ENCODE data around the gene UTS2R. TPM values are rescaled to one million over a fixed set of nuclear protein-coding genes. Genes with fewer than 3 reads are reported as not detected.

The UTS2R gene
- total RNA-seq = 1 to 10 TPM; 2.3 to 7.5 (median 4.6) TPM
- polyA plus RNA-seq = 1.0 TPM
- long read RNA-seq, donor 1, transcript UTS2R-201 (1 exons, 1,357 nt) = major isoform, 10 of 11 reads
- long read RNA-seq, donor 1, partial matches to known transcripts = 0 of 11 reads
- long read RNA-seq, donor 1, other reads (novel, unspliced or antisense) = 1 of 11 reads
- long read RNA-seq, donor 2 = 0 reads
- long read RNA-seq, donor 3, partial matches to known transcripts = 0 of 2 reads
- long read RNA-seq, donor 3, other reads (novel, unspliced or antisense) = 0 of 2 reads
- long read RNA-seq, donor 4, partial matches to known transcripts = 0 of 3 reads
- long read RNA-seq, donor 4, other reads (novel, unspliced or antisense) = 2 of 3 reads

DNA sequence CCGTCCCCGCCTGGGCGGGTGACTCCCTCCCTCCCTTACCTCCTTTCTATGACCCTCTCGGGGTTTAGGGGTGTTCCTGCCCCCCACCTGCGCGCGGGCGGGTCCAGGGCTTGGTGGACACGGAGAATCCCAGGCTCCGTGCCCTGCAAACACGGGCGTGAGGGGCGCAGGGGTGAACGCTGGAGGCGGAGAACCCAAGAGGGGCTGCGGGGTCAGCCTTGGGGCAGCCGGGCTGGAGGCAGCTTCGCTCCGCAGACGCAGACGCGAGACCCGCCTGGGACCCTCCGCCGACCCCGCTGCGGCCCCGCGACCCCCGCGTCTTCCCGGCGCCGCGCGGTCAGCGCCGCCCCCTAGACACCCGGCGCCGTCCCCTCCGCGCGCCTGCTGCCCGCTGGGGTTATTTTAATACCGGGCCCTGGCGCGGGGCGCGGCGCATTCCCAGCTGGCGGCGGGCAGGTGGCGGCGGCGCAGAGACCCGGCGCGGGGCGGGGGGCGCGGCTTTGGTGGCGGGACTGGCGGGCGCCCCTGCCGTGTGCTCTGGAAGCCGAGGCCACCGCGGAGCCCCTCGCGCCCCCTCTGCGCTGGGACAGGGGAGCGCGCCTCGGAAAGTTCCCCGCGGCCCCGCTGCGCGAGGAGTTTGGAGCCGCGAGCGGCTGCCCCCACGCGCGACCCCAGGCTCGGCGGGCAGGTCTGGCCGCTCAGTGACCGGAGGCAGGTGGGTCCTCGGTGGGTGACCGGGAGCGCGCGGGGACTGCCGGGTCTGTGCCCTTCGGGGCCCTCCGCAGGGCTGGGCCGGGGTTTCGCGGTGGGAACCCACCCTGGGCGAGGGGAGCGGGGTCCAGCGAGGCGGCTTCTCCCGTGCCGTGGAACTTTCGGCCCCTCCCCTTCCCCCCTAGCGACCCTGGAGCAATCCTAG is at the start of gene UTS2R:
UTS2R (plus strand) TSS at position 433 of the 916 bp plus-strand sequence. CDS start 2,560 bp downstream, outside the sequence.
- 5% methylated on average over 109 of the region's 109 CpGs for WGBS
- no peaks in the 10 kb centered on the region for H3K27me3 ChIP-seq (ENCODE audit: control insufficient read depth, insufficient read depth)
- no peak within 1 kb of the TSS for H3K27ac ChIP-seq (ENCODE audit: low read length)
- peak within 1 kb of the TSS; percentile 49 for H3K4me3 ChIP-seq (ENCODE audit: low read length)
- H3K9me3 ChIP-seq (ENCODE audit: control insufficient read depth, low read length) = no peaks in the 10 kb centered on the region
- ATAC-seq (peak in 1 of 2 donors; percentile 7), DNase-seq (peak in 2 of 3 donors; percentile 43 to 66)
- no peaks in the 10 kb centered on the region for H3K4me1 ChIP-seq (ENCODE audit: control insufficient read depth, insufficient read depth, low read length)
- intact Hi-C loops (cut with DNase I) = no loop called here

DNA sequence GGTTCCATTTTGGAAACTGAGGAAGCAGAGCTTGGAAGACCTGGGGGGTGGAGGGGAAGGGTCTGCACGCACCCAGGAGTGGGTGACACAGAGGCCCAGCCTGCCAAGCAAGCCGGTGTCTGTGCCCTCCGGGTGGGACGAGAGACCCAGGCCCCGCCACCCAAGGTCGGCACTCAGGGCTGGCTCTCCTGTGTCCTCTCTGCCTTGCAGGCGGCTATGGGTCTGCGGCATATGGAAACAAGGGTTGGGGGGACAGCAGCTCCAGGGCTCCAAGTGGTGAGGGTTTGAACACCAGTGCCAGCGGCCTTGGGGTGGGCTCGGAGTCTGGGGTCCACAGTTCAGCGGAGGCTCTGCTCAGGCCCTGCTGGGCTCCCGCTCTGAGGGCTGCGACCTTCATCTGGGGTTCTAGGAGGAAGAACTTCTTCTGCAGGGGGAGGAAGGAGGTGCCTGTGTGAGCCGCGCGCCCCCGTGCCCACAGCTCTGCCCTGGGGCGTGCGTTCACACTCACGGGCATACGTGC is 49.6 kb upstream of the UTS2R start:
- Histone ChIP-seq H3K4me3 (ENCODE audit: low read length) (no peak overlapping the region), H3K27me3 (ENCODE audit: control insufficient read depth, insufficient read depth) (no peaks in the 10 kb centered on the region), H3K4me1 (ENCODE audit: control insufficient read depth, insufficient read depth, low read length) (no peaks in the 10 kb centered on the region), H3K27ac (ENCODE audit: low read length) (no peak overlapping the region), H3K9me3 (ENCODE audit: control insufficient read depth, low read length) (no peaks in the 10 kb centered on the region)
- peak in 1 of 3 donors; percentile 56 for DNase-seq
- no peak for ATAC-seq
- intact Hi-C loops (cut with DNase I) = loop anchor here (2.0 to 10.0 kb wide), 5 partner anchors 85 to 117 kb away; no protein-coding TSS in a partner anchor
- WGBS = 76% methylated on average over 21 of the region's 21 CpGs

DNA sequence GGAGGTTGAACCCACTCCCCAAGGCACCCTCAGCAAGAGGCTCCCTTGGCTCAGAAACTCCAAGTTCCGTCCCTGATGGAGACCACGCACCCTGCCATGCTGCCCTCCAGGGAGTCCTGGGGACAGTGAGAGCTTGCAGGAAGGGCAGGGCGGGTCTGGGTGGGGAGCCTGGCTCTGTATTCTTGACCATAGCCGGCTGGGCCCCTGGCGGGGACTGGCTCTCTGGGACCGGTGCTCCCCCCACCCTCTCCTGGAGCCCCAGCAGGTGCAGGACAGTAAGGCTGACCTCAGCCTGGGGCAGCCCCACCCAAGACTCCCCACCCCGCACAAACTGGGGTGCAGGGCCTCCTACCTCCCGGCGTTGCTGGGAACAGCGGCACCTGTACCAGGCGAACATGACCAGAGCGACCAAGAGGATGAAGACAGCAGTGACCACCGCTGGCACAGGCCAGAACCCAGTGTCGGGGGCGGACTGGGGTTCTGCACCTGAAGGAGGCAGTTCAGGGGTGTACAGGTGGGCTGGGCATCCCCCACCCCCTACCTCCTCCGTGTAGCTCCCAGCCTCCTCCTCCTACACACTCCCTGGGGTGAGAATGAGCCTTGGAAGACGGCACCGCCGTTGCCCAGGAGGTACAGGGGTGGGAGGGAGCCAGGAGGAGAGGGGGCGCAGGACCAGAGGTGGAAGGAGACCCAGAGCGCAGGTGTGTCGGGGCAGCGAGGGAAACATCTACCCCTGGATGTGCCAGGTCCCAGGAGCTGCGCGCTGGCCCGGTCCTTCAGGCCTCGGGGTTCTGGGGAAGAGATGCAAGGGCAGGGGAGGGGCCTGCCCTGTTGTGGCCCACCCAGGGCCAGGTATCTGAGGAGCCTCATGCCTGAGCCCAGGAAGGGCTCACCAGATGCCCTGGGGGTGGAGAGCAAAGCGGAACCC is 48.8 kb upstream of the UTS2R start:
- intact Hi-C loops (cut with DNase I) = loop anchor here (5.0 to 10.0 kb wide), 4 partner anchors 85 to 118 kb away; no protein-coding TSS in a partner anchor
- no peak overlapping the region for H3K4me3 ChIP-seq (ENCODE audit: low read length)
- 82% methylated on average over 28 of the region's 28 CpGs for WGBS
- H3K9me3 ChIP-seq (ENCODE audit: control insufficient read depth, low read length) = no peaks in the 10 kb centered on the region
- H3K27me3 ChIP-seq (ENCODE audit: control insufficient read depth, insufficient read depth) = no peaks in the 10 kb centered on the region
- H3K4me1 ChIP-seq (ENCODE audit: control insufficient read depth, insufficient read depth, low read length) = no peaks in the 10 kb centered on the region
- ATAC-seq (no peak), DNase-seq (peak in 1 of 3 donors; percentile 34)
- no peak overlapping the region for H3K27ac ChIP-seq (ENCODE audit: low read length)

DNA sequence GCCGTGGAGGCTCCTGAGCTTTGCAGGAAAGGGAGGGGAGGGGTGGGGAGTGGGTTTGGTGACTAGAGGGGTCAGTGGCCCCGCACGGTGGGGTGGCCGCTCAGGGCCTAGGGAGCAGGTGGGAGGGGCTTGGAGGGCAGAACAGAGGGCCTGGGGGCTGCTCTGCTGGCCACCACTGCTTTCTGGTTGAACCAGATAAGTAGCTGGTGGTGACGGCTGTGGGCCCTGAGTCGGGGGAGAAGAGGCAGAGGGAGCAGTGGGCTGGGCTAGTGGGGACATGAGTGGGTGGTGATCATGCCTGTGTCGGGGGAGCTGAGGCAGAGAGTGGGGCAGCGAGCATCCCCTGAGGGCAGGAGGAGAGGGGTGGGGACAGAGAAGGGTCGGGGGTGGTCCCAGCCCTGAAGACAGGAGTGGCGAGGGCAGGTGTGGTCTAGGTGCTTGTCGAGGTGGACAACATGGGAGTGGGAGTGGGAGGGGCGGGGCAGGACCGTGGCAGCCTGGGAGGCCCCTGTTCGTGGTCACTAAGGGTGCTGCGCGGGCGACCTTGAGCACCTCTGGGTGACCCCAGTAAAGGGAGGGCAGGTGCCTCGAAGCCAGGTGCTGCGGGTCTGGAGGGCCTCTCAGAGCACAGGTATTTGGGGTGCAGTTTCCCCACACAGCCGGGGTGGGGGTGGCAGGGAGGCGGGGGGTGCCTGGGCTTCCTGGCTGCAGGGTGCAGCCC is 47.9 kb upstream of the UTS2R start:
- Histone ChIP-seq H3K27me3 (ENCODE audit: control insufficient read depth, insufficient read depth) (no peaks in the 10 kb centered on the region), H3K9me3 (ENCODE audit: control insufficient read depth, low read length) (no peaks in the 10 kb centered on the region), H3K27ac (ENCODE audit: low read length) (no peak overlapping the region), H3K4me1 (ENCODE audit: control insufficient read depth, insufficient read depth, low read length) (no peaks in the 10 kb centered on the region), H3K4me3 (ENCODE audit: low read length) (no peak overlapping the region)
- intact Hi-C loops (cut with DNase I) = loop anchor here (5.0 to 10.0 kb wide), 4 partner anchors 86 to 119 kb away; no protein-coding TSS in a partner anchor
- 67% methylated on average over 21 of the region's 21 CpGs for WGBS
- DNase-seq (peak in 1 of 3 donors; percentile 52), ATAC-seq (no peak)

DNA sequence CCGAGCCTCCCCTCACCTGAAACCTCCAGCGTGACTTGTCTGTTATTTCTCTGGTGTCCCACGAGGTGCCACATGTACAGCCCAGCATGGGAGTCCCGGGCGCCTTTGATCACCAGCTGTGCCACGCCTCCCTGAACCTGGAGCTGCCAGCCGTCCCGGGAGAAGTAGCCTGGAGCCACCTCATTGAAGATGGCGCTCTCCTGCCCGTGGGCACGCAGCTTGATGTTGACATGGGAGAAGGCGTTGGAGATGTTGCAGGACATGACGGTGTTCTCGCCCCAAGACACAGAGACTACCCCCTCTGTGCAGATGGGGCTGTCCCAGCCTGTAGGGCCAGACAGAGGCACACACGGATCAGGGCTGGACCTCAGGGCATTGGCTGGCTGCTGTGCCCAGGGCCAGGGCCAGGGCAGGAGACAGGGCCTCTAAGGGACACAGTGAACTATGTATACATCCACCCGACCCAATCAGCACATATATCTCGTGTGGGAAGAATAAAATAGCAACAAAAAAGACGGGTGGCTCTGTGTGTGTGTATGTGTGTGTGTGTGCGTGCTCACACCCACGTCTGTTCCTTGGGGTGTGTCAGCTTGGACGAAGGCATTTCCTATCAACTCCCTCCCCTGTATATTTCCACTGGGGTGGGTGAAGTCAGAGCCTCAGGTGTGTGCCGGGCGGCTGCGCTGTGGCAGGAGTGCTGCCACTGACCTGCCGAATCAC is 46.8 kb upstream of the UTS2R start:
- 66% methylated on average over 25 of the region's 25 CpGs for WGBS
- intact Hi-C loops (cut with DNase I) = loop anchor here (5.0 to 10.0 kb wide), 4 partner anchors 87 to 120 kb away; no protein-coding TSS in a partner anchor
- H3K4me3 ChIP-seq (ENCODE audit: low read length) = no peak overlapping the region
- DNase-seq (no peak), ATAC-seq (no peak)
- no peak overlapping the region for H3K27ac ChIP-seq (ENCODE audit: low read length)
- H3K9me3 ChIP-seq (ENCODE audit: control insufficient read depth, low read length) = no peaks in the 10 kb centered on the region
- H3K27me3 ChIP-seq (ENCODE audit: control insufficient read depth, insufficient read depth) = no peaks in the 10 kb centered on the region
- no peaks in the 10 kb centered on the region for H3K4me1 ChIP-seq (ENCODE audit: control insufficient read depth, insufficient read depth, low read length)

DNA sequence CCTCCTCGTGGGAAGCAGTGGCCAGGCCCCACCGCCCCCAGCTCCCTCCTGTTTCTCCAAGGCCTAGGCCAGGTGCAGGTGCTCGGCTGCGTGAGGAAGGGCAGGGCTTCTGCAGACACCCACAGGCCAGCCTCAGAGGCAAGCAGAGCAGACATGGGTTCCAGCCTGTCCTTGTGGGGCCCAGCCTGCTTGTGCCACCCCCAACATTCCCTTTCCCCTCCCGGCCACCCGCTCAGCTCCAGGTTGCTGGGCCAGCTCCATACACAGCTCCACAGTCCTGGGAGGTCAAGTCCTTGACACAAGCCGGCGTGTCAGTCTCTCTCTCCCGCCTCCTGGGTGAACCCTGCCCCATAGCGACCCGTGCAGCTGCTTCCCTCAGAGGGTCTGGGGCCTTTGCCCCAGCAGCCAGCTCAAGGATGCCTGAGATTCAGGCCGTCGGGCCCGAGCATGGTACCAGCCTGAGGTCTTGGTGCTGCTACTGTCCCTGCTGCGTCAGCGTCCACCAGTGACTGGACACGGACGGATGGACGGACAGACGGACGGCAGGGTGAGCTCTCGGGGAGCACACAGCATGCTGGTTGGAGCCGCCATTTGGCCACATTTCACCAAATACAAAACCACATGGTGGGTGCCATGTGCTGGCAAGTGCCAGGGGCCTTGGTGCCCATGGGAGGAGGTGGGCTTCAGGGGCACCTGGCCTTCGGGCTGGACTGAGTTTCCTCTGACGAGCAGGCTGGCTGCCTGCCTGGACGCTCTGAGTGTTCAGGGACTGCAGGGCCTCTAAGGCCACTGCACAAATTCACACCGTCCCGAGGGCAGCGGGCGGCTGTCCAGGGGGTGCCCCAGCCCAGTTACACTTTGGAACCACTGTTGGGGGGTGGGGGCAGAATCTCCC is 46.0 kb upstream of the UTS2R start:
- no peak for ATAC-seq
- H3K9me3 ChIP-seq (ENCODE audit: control insufficient read depth, low read length) = no peaks in the 10 kb centered on the region
- H3K4me3 ChIP-seq (ENCODE audit: low read length) = no peak overlapping the region
- intact Hi-C loops (cut with DNase I) = loop anchor here in 3 of 4 donors (10.0 kb wide), 2 partner anchors 91 to 121 kb away; no protein-coding TSS in a partner anchor
- H3K27me3 ChIP-seq (ENCODE audit: control insufficient read depth, insufficient read depth) = no peaks in the 10 kb centered on the region
- no peak overlapping the region for H3K27ac ChIP-seq (ENCODE audit: low read length)
- H3K4me1 ChIP-seq (ENCODE audit: control insufficient read depth, insufficient read depth, low read length) = no peaks in the 10 kb centered on the region
- peak in 2 of 3 donors; percentile 15 to 59 for DNase-seq
- 86% methylated on average over 30 of the region's 30 CpGs for WGBS

DNA sequence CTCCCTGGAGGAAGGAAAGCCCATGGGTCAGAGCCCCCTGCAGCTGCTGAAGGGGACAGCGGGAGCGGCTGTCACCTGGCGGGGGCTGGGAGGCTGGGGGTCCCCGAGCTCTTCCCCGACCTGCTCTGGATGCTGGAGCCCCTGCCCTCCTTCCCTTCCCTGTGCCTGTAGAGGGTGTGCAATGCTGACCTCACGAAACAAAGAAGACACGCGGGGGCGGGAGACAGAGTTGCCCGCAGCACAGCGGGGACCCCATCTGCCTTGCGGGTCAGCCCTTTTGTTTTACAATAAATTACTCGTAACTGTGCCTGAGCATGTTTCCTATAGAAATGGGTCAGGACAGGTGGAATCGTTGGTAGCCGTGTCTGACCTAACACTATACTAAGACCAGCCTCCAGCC is 44.3 kb upstream of the UTS2R start:
- no peaks in the 10 kb centered on the region for H3K4me1 ChIP-seq (ENCODE audit: control insufficient read depth, insufficient read depth, low read length)
- intact Hi-C loops (cut with DNase I) = loop anchor here in 3 of 4 donors (10.0 kb wide), 2 partner anchors 92 to 122 kb away; no protein-coding TSS in a partner anchor
- 67% methylated on average over 15 of the region's 15 CpGs for WGBS
- no peak overlapping the region for H3K27ac ChIP-seq (ENCODE audit: low read length)
- no peaks in the 10 kb centered on the region for H3K9me3 ChIP-seq (ENCODE audit: control insufficient read depth, low read length)
- no peak for ATAC-seq
- no peaks in the 10 kb centered on the region for H3K27me3 ChIP-seq (ENCODE audit: control insufficient read depth, insufficient read depth)
- DNase-seq = no peak
- no peak overlapping the region for H3K4me3 ChIP-seq (ENCODE audit: low read length)

DNA sequence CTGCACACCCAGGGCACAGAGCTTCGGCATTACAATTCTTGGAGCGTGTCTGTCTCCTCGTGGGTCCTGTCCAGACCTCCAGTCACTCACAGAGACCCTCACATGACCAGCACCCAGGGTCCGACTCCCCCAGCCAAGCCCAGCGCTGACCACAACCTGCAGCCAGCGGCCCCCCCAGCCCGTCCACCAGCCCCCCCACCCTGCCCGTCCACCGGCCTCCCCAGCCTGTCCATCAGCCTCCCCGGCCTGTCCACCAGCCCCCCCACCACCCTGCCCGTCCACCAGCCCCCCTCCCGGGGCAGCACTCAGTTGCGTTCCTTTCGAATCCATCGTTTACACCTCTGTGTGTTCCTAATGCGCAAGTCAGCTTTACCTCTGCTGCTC is 43.8 kb upstream of the UTS2R start:
- intact Hi-C loops (cut with DNase I) = loop anchor here in 3 of 4 donors (10.0 kb wide), 2 partner anchors 93 to 123 kb away; no protein-coding TSS in a partner anchor
- 59% methylated on average over 16 of the region's 16 CpGs for WGBS

More for the DNA sequence above, 43.8 kb upstream of the UTS2R start:
- Histone ChIP-seq H3K9me3 (ENCODE audit: control insufficient read depth, low read length) (no peaks in the 10 kb centered on the region), H3K4me3 (ENCODE audit: low read length) (no peak overlapping the region), H3K27ac (ENCODE audit: low read length) (no peak overlapping the region), H3K4me1 (ENCODE audit: control insufficient read depth, insufficient read depth, low read length) (peaks cover 2% of the 10 kb centered on the region), H3K27me3 (ENCODE audit: control insufficient read depth, insufficient read depth) (no peaks in the 10 kb centered on the region)
- ATAC-seq (no peak), DNase-seq (no peak)

All from right cardiac atrium (tissue), 5 donors.